Testis (tissue), 2 donors: ENCODE results near the gene UBA5.

Source experiments
- POLR2A ChIP-seq: fragments of 450-650 bp; IDR thresholded peaks from one replicate; pipeline ENCODE4 v1.6.1; 2017; ENCODE audit warnings: antibody characterized with exemption, mild to moderate bottlenecking, moderate library complexity
- TF ChIP-seq, protein P1 (sequence below), 3 experiments: fragments of 450-650 bp in 2 of 3; fragments of 200-600 bp in 1 of 3; sonication (generic) in 1 of 3; IDR thresholded peaks; one replicate each; pipeline ENCODE4 v1.5.1; 2016 to 2019; ENCODE audit warnings: antibody characterized with exemption in 3 of 3, mild to moderate bottlenecking in 2 of 3, moderate library complexity in 1 of 3

GRCh38 chr3:132645058-132645457 is 15.1 kb upstream of the UBA5 start:
- TF ChIP-seq, protein P1, sequence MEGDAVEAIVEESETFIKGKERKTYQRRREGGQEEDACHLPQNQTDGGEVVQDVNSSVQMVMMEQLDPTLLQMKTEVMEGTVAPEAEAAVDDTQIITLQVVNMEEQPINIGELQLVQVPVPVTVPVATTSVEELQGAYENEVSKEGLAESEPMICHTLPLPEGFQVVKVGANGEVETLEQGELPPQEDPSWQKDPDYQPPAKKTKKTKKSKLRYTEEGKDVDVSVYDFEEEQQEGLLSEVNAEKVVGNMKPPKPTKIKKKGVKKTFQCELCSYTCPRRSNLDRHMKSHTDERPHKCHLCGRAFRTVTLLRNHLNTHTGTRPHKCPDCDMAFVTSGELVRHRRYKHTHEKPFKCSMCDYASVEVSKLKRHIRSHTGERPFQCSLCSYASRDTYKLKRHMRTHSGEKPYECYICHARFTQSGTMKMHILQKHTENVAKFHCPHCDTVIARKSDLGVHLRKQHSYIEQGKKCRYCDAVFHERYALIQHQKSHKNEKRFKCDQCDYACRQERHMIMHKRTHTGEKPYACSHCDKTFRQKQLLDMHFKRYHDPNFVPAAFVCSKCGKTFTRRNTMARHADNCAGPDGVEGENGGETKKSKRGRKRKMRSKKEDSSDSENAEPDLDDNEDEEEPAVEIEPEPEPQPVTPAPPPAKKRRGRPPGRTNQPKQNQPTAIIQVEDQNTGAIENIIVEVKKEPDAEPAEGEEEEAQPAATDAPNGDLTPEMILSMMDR (IDR thresholded peaks at IDR 0.05), result no peak
- no peak for TF ChIP-seq POLR2A
